GM12801 (cell line): Measurements from ENCODE around the gene ZFAND3.

Experiments
- CTCF ChIP-seq: IDR thresholded peaks from one replicate; pipeline ENCODE4 v1.5.1; 2011; ENCODE audit warnings: control low read depth; ENCODE audit not compliant: insufficient read length; ENCODE audit errors: extremely low read depth

Gene ZFAND3

DNA sequence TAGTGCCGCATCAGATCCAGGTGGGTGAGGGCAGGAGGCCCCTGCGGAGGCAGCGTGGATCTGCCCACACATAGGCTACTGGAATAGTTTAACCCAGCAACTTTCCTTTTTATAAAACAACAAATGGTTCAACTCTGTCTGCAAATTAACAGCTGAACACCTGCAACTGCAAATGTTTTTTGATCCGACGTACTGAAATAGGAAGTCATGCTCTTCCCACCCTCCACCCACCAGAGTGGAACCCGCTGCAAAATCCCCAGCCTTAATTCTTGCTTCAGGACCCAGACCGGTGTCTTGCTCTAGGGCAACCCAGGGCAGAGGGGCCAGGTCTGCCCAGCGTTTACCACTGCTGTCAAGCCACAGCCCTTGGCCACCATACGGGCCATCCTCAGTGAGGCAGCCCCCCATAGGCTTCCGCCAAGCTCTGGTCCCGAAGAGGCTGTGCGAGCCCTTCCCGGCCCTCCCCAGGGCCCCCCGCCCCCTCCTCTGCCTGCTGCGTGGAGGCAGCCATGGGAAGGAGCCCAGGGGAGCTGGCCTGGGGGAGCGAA, 334.3 kb downstream of the ZFAND3 start:
- no peak for TF ChIP-seq CTCF

DNA sequence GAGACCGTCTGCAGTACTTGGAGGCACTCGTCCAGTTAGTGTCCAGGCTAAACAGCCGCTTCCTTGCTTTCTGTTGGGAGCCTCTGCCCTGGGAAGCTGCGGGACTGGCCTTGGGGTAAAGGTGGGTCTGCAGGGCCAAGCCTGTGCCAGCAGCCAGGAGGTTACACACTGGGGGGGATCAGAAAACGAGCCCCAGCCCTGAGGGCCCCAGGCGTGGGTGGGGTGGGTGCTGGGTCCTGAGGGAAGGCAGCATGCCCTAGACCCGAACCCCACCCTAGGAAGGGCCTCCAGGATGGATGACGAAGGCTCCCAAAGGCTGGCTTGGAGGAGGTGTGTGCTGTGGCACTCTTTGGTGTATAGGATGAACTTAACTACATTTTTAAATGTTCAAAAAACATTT, 335.2 kb downstream of the ZFAND3 start:
- TF ChIP-seq CTCF: no peak

DNA sequence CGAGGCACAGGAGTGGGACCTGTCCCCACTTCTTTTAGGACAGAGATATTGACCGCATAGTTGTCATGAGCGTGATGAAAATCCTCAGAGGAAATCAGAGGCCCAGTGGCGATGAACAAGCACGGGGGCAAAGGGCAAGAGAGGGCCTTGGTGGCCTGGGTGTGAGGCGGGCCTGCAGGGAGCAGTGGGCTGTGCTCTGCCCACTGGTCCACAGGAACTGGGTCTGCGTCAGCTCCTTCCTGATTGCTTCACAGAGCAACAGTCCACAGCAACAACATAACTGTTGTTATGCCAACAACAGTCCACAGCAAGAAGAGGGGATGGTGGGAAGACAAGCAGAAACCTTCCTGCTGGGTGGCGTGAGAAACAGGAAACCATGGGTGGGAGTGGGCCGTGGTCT, 335.6 kb downstream of the ZFAND3 start:
- TF ChIP-seq CTCF: no peak

DNA sequence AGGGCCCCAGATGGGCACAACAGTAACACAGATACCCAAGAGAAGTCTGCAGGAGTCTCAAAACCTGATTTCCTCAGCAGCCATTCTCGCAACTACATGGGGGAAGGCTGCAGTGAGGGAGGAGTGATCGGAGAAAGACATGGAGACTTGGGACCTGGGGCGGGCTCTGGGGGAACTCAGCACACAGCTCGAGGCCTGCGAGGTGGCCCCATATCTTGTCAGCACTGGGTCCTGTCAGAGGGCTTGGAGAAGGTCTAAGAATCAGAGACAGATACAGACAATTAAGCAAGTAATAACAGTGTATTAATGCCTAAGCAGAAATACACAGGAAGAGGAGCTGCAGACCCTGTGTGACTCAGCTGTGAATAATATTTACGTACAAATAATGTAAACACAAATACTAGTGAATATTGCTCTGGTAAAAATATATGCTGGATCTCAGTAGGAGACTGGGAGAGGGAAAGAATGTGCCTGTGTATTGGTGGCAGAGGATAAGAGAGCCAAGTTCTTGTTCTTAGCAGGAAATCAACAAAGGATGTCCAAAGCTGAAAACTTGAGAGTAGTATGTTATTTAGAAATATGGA, 336.2 kb downstream of the ZFAND3 start:
- TF ChIP-seq CTCF: no peak

DNA sequence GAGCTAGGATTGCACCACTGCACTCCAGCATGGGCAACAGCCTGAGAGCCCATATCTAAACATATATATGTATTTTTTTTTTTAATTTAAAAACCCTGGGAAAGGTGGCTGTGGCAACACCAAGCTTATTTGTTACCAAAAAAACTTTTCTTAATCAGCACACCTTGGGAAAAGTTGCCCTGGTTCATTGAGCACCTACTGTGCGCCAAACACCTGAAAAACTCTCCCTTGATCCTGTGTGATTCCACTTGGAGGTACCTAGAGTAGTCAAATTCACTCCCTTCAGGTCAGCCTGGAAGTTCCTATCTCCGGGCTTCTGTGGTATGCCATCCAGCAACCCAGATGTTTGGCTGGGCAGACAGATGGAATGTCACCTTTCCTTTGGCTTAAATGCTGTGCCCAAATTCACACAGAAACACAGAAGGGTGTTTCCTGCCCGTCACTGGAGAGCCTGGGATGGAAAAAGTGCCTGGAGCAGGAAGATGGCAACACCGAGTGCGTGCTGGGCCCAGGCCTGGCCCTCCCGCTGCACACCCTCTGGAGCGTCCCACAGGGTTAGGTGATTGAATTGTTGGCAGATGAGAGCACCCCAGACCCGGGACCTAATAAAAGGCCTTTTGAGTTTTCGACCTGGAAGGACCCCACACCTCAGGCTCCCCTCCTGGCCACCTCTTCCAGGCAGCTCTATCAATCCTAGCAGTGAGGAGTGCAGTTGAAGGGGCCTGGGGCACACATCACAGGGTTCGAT, 337.5 kb downstream of the ZFAND3 start:
- TF ChIP-seq CTCF: no peak

- TF ChIP-seq CTCF: no peak
These were observed 338.4 kb downstream of the ZFAND3 start for GRCh38 chr6:38157905-38158304.

DNA sequence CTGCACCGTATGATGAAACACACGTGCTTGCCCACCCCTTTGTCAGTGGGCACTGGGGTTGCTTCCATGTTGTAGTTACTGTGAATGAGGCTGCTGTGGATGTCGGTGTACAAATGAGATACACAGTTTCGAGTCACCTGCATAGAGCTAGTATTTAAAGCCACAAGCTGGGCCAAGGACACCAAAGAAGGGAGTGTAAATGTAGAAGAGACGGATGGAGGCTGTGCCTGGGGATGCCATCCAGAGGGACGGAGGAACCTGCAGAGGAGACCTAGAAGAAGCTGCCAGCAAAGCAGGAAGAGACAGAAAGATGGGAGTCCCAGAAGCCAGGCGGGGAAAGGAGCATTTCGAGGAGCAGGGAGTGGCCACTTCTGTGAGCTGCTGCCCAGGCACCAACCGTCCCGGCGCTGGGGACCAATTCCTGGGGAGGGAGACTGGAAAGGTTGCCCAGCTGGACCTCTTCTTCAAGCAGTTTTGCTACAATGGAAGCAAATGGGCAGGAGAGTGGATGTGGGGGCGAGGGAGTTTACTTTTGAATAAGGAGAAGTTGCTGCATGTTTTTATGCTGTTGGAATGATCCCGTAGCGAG, 339.3 kb downstream of the ZFAND3 start:
- no peak for TF ChIP-seq CTCF
